CD4-positive, CD25-positive, alpha-beta regulatory T cell (primary cell): ENCODE data around the gene VAMP5. TPM values are rescaled to one million over a fixed set of nuclear protein-coding genes. Genes with fewer than 3 reads are reported as not detected.
"Not testable (repeated sequence)": the region's sequence is repeated elsewhere in the genome, so short reads cannot be mapped to it uniquely, and the experiment has no call there.

Experiments used
- ATAC-seq, 2 donors: fragments of 150-1000 bp; cut with Tn5 transposase; one replicate each; pipeline ENCODE4 v1.10.0; 2021; ENCODE audit warnings: low read depth in 2 of 2, moderate number of reproducible peaks in 2 of 2, moderate library complexity in 1 of 2
- DNase-seq, 3 donors: peaks; one replicate each; pipeline versions ENCODE4 v3.0.0 to v3.0.0-alpha.2; 2012 to 2022; ENCODE audit warnings: mixed read lengths in 1 of 3
- H3K27ac ChIP-seq: one replicate; pipeline ENCODE4 v1.7.0; 2013; ENCODE audit warnings: mild to moderate bottlenecking, low read length; ENCODE audit not compliant: insufficient read depth, poor library complexity, severe bottlenecking
- H3K27me3 ChIP-seq: one replicate; pipeline ENCODE4 v1.7.0; 2013; ENCODE audit warnings: low read length; ENCODE audit not compliant: control insufficient read depth, insufficient read depth
- H3K36me3 ChIP-seq: one replicate; pipeline ENCODE4 v1.7.0; 2013; ENCODE audit warnings: mild to moderate bottlenecking, low read length, moderate library complexity; ENCODE audit not compliant: control insufficient read depth, insufficient read depth
- H3K4me1 ChIP-seq: 2 replicates; pipeline ENCODE4 v1.7.0; 2013; ENCODE audit warnings: mild to moderate bottlenecking, low read length; ENCODE audit not compliant: insufficient read depth, control insufficient read depth, poor library complexity, severe bottlenecking
- H3K4me3 ChIP-seq: one replicate; pipeline ENCODE4 v1.7.0; 2013; ENCODE audit warnings: low read depth, mild to moderate bottlenecking, low read length, moderate library complexity
- H3K9me3 ChIP-seq, 2 experiments: 1 replicate in 1 of 2; 2 replicates in 1 of 2; pipeline ENCODE4 v1.7.0; 2013; ENCODE audit warnings: low read length in 2 of 2, mild to moderate bottlenecking in 1 of 2, moderate library complexity in 1 of 2; ENCODE audit not compliant: control insufficient read depth in 2 of 2
- H3K27ac Mint-ChIP-seq, 3 donors: one replicate each; pipeline ENCODE4 v1.8.0; 2020 to 2022; ENCODE audit warnings: mild to moderate bottlenecking in 3 of 3, mixed read lengths in 3 of 3, moderate library complexity in 2 of 3
- H3K27me3 Mint-ChIP-seq: one replicate; pipeline ENCODE4 v1.8.0; 2022; ENCODE audit warnings: mild to moderate bottlenecking, mixed read lengths
- H3K36me3 Mint-ChIP-seq: one replicate; pipeline ENCODE4 v1.8.0; 2020; ENCODE audit warnings: mixed read lengths
- H3K4me1 Mint-ChIP-seq, 4 donors: one replicate each; pipeline ENCODE4 v1.8.0; 2020 to 2022; ENCODE audit warnings: mixed read lengths in 4 of 4, mild to moderate bottlenecking in 1 of 4
- H3K4me3 Mint-ChIP-seq, 4 donors: one replicate each; pipeline ENCODE4 v1.8.0; 2020 to 2022; ENCODE audit warnings: mild to moderate bottlenecking in 4 of 4, mixed read lengths in 4 of 4, moderate library complexity in 3 of 4
- H3K9me3 Mint-ChIP-seq, 7 donors: one replicate each; pipeline ENCODE4 v1.8.0; 2020 to 2022; ENCODE audit warnings: mixed read lengths in 7 of 7, mild to moderate bottlenecking in 3 of 7, moderate library complexity in 2 of 7
- polyA plus RNA-seq, 4 donors: library from polyadenylated mRNA; unstranded; fragments of 300-500 nt; fragmentation: Illumina TruSeq; gene quantifications; one replicate each; pipeline ENCODE4 v1.2.3, GENCODE V29; 2021
- total RNA-seq: library from RNA; stranded (reverse); gene quantifications from one replicate; pipeline ENCODE4 v1.2.3, GENCODE V29; 2022

Gene VAMP5
- total and polyA plus RNA-seq, 5 donors from 2014 or later = 54.8 to 215 (median 158) TPM

- ATAC-seq (no peak), DNase-seq (no peak)
- Histone ChIP-seq H3K27me3 (no peaks in the 10 kb centered on the region), H3K4me3 (no peak overlapping the region), H3K9me3 (no peaks in the 10 kb centered on the region), H3K36me3 (no peaks in the 10 kb centered on the region), H3K27ac (no peak overlapping the region), H3K4me1 (peaks cover 21% of the 10 kb centered on the region)
- Mint-ChIP-seq H3K4me1 (peaks cover 0 to 48% (median 29%) of the 10 kb centered on the region in 4 donors), H3K36me3 (no peaks in the 10 kb centered on the region), H3K27me3 (no peaks in the 10 kb centered on the region), H3K9me3 (peaks cover 0 to 1% (median 0%) of the 10 kb centered on the region in 7 donors), H3K27ac (peak overlapping the region in 1 of 3 donors; percentile 83), H3K4me3 (peak overlapping the region in 1 of 4 donors; percentile 66)
Measured at GRCh38 chr2:85589181-85589580, 5.0 kb downstream of the VAMP5 start.

GRCh38 chr2:85589982-85590791 is 6.0 kb downstream of the VAMP5 start:
- no peak for ATAC-seq
- H3K27me3 ChIP-seq = no peaks in the 10 kb centered on the region
- Mint-ChIP-seq H3K9me3 (peaks cover 0 to under 1% (median 0%) of the 10 kb centered on the region in 7 donors), H3K4me1 (peaks cover 3 to 51% (median 29%) of the 10 kb centered on the region in 4 donors), H3K27me3 (no peaks in the 10 kb centered on the region), H3K27ac (peak overlapping the region in 2 of 3 donors; percentile 42 to 92), H3K36me3 (no peaks in the 10 kb centered on the region), H3K4me3 (peak overlapping the region in 2 of 4 donors; percentile 64 to 80)
- H3K27ac ChIP-seq = no peak overlapping the region
- H3K4me3 ChIP-seq = no peak overlapping the region
- DNase-seq = no peak
- H3K36me3 ChIP-seq = no peaks in the 10 kb centered on the region
- peaks cover 22% of the 10 kb centered on the region for H3K4me1 ChIP-seq
- H3K9me3 ChIP-seq = no peaks in the 10 kb centered on the region

GRCh38 chr2:85590950-85591349 is 6.7 kb downstream of the VAMP5 start:
- ATAC-seq = no peak
- Mint-ChIP-seq H3K4me3 (peak overlapping the region in 2 of 4 donors; percentile 21 to 64), H3K27ac (peak overlapping the region in 2 of 3 donors; percentile 25 to 92), H3K36me3 (peaks cover 4% of the 10 kb centered on the region), H3K4me1 (peaks cover 3 to 51% (median 27%) of the 10 kb centered on the region in 4 donors), H3K27me3 (no peaks in the 10 kb centered on the region), H3K9me3 (no peaks in the 10 kb centered on the region)
- H3K4me1 ChIP-seq = peaks cover 18% of the 10 kb centered on the region
- DNase-seq = no peak
- no peak overlapping the region for H3K27ac ChIP-seq
- no peaks in the 10 kb centered on the region for H3K36me3 ChIP-seq
- no peak overlapping the region for H3K4me3 ChIP-seq
- H3K9me3 ChIP-seq = no peaks in the 10 kb centered on the region
- no peaks in the 10 kb centered on the region for H3K27me3 ChIP-seq

- peaks cover 24% of the 10 kb centered on the region for H3K4me1 ChIP-seq
- no peaks in the 10 kb centered on the region for H3K9me3 ChIP-seq
- no peaks in the 10 kb centered on the region for H3K27me3 ChIP-seq
- no peak for ATAC-seq
- Mint-ChIP-seq H3K27me3 (no peaks in the 10 kb centered on the region), H3K36me3 (peaks cover 4% of the 10 kb centered on the region), H3K27ac (peak overlapping the region in 1 of 3 donors; percentile 79), H3K4me3 (peak overlapping the region in 1 of 4 donors; percentile 28), H3K4me1 (peaks cover 3 to 53% (median 28%) of the 10 kb centered on the region in 4 donors), H3K9me3 (no peaks in the 10 kb centered on the region)
- DNase-seq = no peak
- no peak overlapping the region for H3K4me3 ChIP-seq
- H3K27ac ChIP-seq = no peak overlapping the region
- H3K36me3 ChIP-seq = no peaks in the 10 kb centered on the region
Measured at GRCh38 chr2:85591563-85591962, 7.3 kb downstream of the VAMP5 start.

- not testable (repeated sequence) for H3K27me3 Mint-ChIP-seq, DNase-seq, H3K4me3 ChIP-seq, H3K9me3 Mint-ChIP-seq, H3K9me3 ChIP-seq, H3K27ac Mint-ChIP-seq, H3K36me3 Mint-ChIP-seq, ATAC-seq, H3K36me3 ChIP-seq, H3K27me3 ChIP-seq, H3K27ac ChIP-seq
- Mint-ChIP-seq H3K4me3 (peak overlapping the region in 3 of 4 donors; percentile 29 to 52 (median 37)), H3K4me1 (peaks cover 3 to 57% (median 31%) of the 10 kb centered on the region in 4 donors)
- peaks cover 30% of the 10 kb centered on the region for H3K4me1 ChIP-seq
Measured at GRCh38 chr2:85592299-85592698, 8.1 kb downstream of the VAMP5 start.

GRCh38 chr2:85593023-85593422 is 8.8 kb downstream of the VAMP5 start:
- DNase-seq (no peak), ATAC-seq (no peak)
- no peaks in the 10 kb centered on the region for H3K9me3 Mint-ChIP-seq
- peaks cover 4% of the 10 kb centered on the region for H3K36me3 Mint-ChIP-seq
- H3K4me3 Mint-ChIP-seq = peak overlapping the region in 2 of 4 donors; percentile 79 to 96
- H3K27ac ChIP-seq = no peak overlapping the region
- peaks cover 10% of the 10 kb centered on the region for H3K36me3 ChIP-seq
- no peak overlapping the region for H3K27ac Mint-ChIP-seq
- no peaks in the 10 kb centered on the region for H3K9me3 ChIP-seq
- H3K27me3 Mint-ChIP-seq = no peaks in the 10 kb centered on the region
- peaks cover 28% of the 10 kb centered on the region for H3K4me1 ChIP-seq
- peaks cover 3 to 52% (median 27%) of the 10 kb centered on the region in 4 donors for H3K4me1 Mint-ChIP-seq
- H3K4me3 ChIP-seq = no peak overlapping the region
- H3K27me3 ChIP-seq = no peaks in the 10 kb centered on the region

- Histone ChIP-seq H3K9me3 (no peaks in the 10 kb centered on the region), H3K36me3 (peaks cover 17% of the 10 kb centered on the region), H3K27ac (peak overlapping the region; percentile 80), H3K27me3 (no peaks in the 10 kb centered on the region), H3K4me3 (peak overlapping the region; percentile 88), H3K4me1 (peaks cover 28% of the 10 kb centered on the region)
- H3K27ac Mint-ChIP-seq = peak overlapping the region; percentile 94 to 99 (median 98)
- no peak for DNase-seq
- peak overlapping the region; percentile 96 to 99 (median 98) for H3K4me3 Mint-ChIP-seq
- H3K36me3 Mint-ChIP-seq = peaks cover 4% of the 10 kb centered on the region
- H3K27me3 Mint-ChIP-seq = no peaks in the 10 kb centered on the region
- H3K4me1 Mint-ChIP-seq = peaks cover 3 to 51% (median 19%) of the 10 kb centered on the region in 4 donors
- H3K9me3 Mint-ChIP-seq = no peaks in the 10 kb centered on the region
- no peak for ATAC-seq
Measured at GRCh38 chr2:85594715-85595300, 10.6 kb downstream of the VAMP5 start.
